SK-N-SH (cell line): ENCODE measurements around the gene FRA10AC1. TPM values are rescaled to one million over a fixed set of nuclear protein-coding genes. Genes with fewer than 3 reads are reported as not detected.

Experiments used
- CTCF ChIA-PET: fragments of 300-600, 350-600 bp; formaldehyde crosslinking; extraction: SDS; loops from one replicate; lab custom pipeline; 2021; lab: Yijun Ruan, JAX
- POLR2A ChIA-PET: fragments of 350-600 bp; sonication (Branson Sonifier 250); formaldehyde crosslinking; extraction: SDS; loops from one replicate; lab custom pipeline; 2020; ENCODE audit warnings: antibody characterized with exemption, inconsistent platforms; lab: Yijun Ruan, JAX
- DNase-seq: peaks from one replicate; pipeline ENCODE4 v3.0.0; 2012
- H2AFZ ChIP-seq: fragments of 200-600 bp; sonication (generic); 2 replicates; pipeline ENCODE4 v1.8.1; 2016; ENCODE audit warnings: antibody characterized with exemption, mild to moderate bottlenecking, low read depth
- H3F3A ChIP-seq: fragments of 200-600 bp; sonication (generic); replicated peaks from 2 replicates; pipeline ENCODE3; 2016; ENCODE audit warnings: antibody characterized with exemption, mild to moderate bottlenecking; ENCODE audit not compliant: insufficient read depth
- H3K27ac ChIP-seq, 2 experiments: fragments of 200-500 bp in 1 of 2; fragments of 200-600 bp in 1 of 2; sonication (Bioruptor generic) in 1 of 2; sonication (generic), shearing (Covaris generic) in 1 of 2; 2 replicates each; pipeline versions ENCODE4 v1.5.1 to v1.6.1; 2014 to 2016; ENCODE audit warnings: low read depth in 2 of 2, inconsistent platforms in 1 of 2, low read length in 1 of 2, mild to moderate bottlenecking in 1 of 2, mixed read lengths in 1 of 2
- H3K27me3 ChIP-seq: fragments of 200-600 bp; sonication (generic), shearing (Covaris generic); 2 replicates; pipeline ENCODE4 v1.6.1; 2016; ENCODE audit warnings: mixed run types; ENCODE audit not compliant: insufficient read depth
- H3K36me3 ChIP-seq, 2 experiments: fragments of 200-500 bp in 1 of 2; fragments of 200-600 bp in 1 of 2; sonication (Bioruptor generic) in 1 of 2; sonication (generic) in 1 of 2; replicated peaks in 1 of 2; 2 replicates each; pipeline versions ENCODE3 to v1.5.1; 2014 to 2016; ENCODE audit warnings: low read length in 1 of 2, mild to moderate bottlenecking in 1 of 2; ENCODE audit not compliant: insufficient read depth in 2 of 2, control insufficient read depth in 1 of 2
- H3K4me1 ChIP-seq, 2 experiments: fragments of 200-500 bp in 1 of 2; fragments of 200-600 bp in 1 of 2; sonication (Bioruptor generic) in 1 of 2; sonication (generic), shearing (Covaris generic) in 1 of 2; 2 replicates each; pipeline versions ENCODE4 v1.5.1 to v1.6.1; 2014 to 2016; ENCODE audit warnings: low read depth in 1 of 2, low read length in 1 of 2, mixed run types in 1 of 2; ENCODE audit not compliant: insufficient read depth in 2 of 2, control insufficient read depth in 1 of 2
- H3K4me2 ChIP-seq: fragments of 200-600 bp; sonication (generic), shearing (Covaris generic); 2 replicates; pipeline ENCODE4 v1.6.1; 2017; ENCODE audit warnings: mixed run types
- H3K4me3 ChIP-seq, 2 experiments: fragments of 200-500 bp in 1 of 2; fragments of 200-600 bp in 1 of 2; sonication (Bioruptor generic) in 1 of 2; sonication (generic), shearing (Covaris generic) in 1 of 2; 2 replicates each; pipeline versions ENCODE4 v1.5.1 to v1.8.1; 2014 to 2016; ENCODE audit warnings: low read depth in 2 of 2, inconsistent platforms in 1 of 2, low read length in 1 of 2, mild to moderate bottlenecking in 1 of 2, mixed read lengths in 1 of 2, moderate library complexity in 1 of 2
- H3K79me2 ChIP-seq: fragments of 200-600 bp; sonication (generic); 2 replicates; pipeline ENCODE4 v1.8.1; 2017; ENCODE audit warnings: mild to moderate bottlenecking; ENCODE audit not compliant: insufficient read depth
- H3K9ac ChIP-seq: fragments of 200-600 bp; sonication (generic); 2 replicates; pipeline ENCODE4 v1.6.1; 2017; ENCODE audit warnings: mixed run types
- H3K9me2 ChIP-seq: fragments of 200-600 bp; sonication (generic); 2 replicates; pipeline ENCODE4 v1.6.1; 2017; ENCODE audit warnings: mixed run types
- H3K9me3 ChIP-seq: fragments of 200-600 bp; sonication (generic); 2 replicates; pipeline ENCODE4 v1.6.1; 2017; ENCODE audit warnings: mixed run types, mild to moderate bottlenecking, moderate library complexity
- H4K20me1 ChIP-seq: fragments of 200-600 bp; sonication (generic); 2 replicates; pipeline ENCODE4 v1.6.1; 2017; ENCODE audit warnings: mild to moderate bottlenecking, mixed run types; ENCODE audit not compliant: insufficient read depth
- GATA2 ChIP-seq: sonication (generic); formaldehyde crosslinking; IDR thresholded peaks from 2 replicates; pipeline ENCODE4 v1.5.0; 2020; ENCODE audit warnings: mild to moderate bottlenecking, missing genetic modification reagents
- SIN3A ChIP-seq: IDR thresholded peaks from 2 replicates; pipeline ENCODE4 v1.6.1; 2012; ENCODE audit warnings: low read depth, mild to moderate bottlenecking, low read length, moderate library complexity, borderline replicate concordance
- ZBTB33 ChIP-seq: IDR thresholded peaks from 2 replicates; pipeline ENCODE4 v1.4.0; 2012; ENCODE audit warnings: low read depth, borderline replicate concordance
- WGBS: methylation state at CpG from one replicate; pipeline ENCODE4 v1.1.6; 2017; ENCODE audit warnings: low lambda C conversion rate; 5-methylcytosine and 5-hydroxymethylcytosine counted together
- polyA plus RNA-seq, 3 experiments: library from polyadenylated mRNA; depleted of rRNA; stranded (reverse); fragments of >200 nt; gene quantifications; 2 replicates each; pipeline ENCODE4 v1.2.3, GENCODE V29; 2012
- TF ChIP-seq, protein P1 (sequence below): fragments of 200-600 bp; sonication (generic); IDR thresholded peaks from 2 replicates; pipeline ENCODE4 v1.6.1; 2017; ENCODE audit warnings: antibody characterized with exemption, mild to moderate bottlenecking, moderate library complexity
- TF ChIP-seq, protein P2 (sequence below): IDR thresholded peaks from 2 replicates; pipeline ENCODE4 v1.6.1; 2012; ENCODE audit warnings: mild to moderate bottlenecking, low read depth, low read length, moderate library complexity

The FRA10AC1 gene
- polyA plus RNA-seq, 1 of the 3 experiments (the other 2 are of a cell fraction), result 3.9 TPM

- Histone ChIP-seq H3K4me2 (no peak overlapping the region), H2AFZ (no peak overlapping the region), H3K4me3 (no peak overlapping the region), H3F3A (no peaks in the 10 kb centered on the region), H3K9me2 (no peaks in the 10 kb centered on the region), H3K9ac (no peak overlapping the region), H3K79me2 (no peaks in the 10 kb centered on the region), H3K4me1 (no peaks in the 10 kb centered on the region), H3K9me3 (no peaks in the 10 kb centered on the region), H3K36me3 (no peaks in the 10 kb centered on the region), H3K27ac (no peak overlapping the region), H3K27me3 (peaks cover 3% of the 10 kb centered on the region; the same call in 1 of the 2 replicates), H4K20me1 (no peaks in the 10 kb centered on the region)
- no peak for DNase-seq
- CTCF ChIA-PET, result no interaction called here
- TF ChIP-seq ZBTB33, result no peak
- TF ChIP-seq, protein P1, sequence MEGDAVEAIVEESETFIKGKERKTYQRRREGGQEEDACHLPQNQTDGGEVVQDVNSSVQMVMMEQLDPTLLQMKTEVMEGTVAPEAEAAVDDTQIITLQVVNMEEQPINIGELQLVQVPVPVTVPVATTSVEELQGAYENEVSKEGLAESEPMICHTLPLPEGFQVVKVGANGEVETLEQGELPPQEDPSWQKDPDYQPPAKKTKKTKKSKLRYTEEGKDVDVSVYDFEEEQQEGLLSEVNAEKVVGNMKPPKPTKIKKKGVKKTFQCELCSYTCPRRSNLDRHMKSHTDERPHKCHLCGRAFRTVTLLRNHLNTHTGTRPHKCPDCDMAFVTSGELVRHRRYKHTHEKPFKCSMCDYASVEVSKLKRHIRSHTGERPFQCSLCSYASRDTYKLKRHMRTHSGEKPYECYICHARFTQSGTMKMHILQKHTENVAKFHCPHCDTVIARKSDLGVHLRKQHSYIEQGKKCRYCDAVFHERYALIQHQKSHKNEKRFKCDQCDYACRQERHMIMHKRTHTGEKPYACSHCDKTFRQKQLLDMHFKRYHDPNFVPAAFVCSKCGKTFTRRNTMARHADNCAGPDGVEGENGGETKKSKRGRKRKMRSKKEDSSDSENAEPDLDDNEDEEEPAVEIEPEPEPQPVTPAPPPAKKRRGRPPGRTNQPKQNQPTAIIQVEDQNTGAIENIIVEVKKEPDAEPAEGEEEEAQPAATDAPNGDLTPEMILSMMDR, result no peak
- no peak for TF ChIP-seq SIN3A
- TF ChIP-seq GATA2 (CRISPR knock-in tag), result no peak
- TF ChIP-seq, protein P2, sequence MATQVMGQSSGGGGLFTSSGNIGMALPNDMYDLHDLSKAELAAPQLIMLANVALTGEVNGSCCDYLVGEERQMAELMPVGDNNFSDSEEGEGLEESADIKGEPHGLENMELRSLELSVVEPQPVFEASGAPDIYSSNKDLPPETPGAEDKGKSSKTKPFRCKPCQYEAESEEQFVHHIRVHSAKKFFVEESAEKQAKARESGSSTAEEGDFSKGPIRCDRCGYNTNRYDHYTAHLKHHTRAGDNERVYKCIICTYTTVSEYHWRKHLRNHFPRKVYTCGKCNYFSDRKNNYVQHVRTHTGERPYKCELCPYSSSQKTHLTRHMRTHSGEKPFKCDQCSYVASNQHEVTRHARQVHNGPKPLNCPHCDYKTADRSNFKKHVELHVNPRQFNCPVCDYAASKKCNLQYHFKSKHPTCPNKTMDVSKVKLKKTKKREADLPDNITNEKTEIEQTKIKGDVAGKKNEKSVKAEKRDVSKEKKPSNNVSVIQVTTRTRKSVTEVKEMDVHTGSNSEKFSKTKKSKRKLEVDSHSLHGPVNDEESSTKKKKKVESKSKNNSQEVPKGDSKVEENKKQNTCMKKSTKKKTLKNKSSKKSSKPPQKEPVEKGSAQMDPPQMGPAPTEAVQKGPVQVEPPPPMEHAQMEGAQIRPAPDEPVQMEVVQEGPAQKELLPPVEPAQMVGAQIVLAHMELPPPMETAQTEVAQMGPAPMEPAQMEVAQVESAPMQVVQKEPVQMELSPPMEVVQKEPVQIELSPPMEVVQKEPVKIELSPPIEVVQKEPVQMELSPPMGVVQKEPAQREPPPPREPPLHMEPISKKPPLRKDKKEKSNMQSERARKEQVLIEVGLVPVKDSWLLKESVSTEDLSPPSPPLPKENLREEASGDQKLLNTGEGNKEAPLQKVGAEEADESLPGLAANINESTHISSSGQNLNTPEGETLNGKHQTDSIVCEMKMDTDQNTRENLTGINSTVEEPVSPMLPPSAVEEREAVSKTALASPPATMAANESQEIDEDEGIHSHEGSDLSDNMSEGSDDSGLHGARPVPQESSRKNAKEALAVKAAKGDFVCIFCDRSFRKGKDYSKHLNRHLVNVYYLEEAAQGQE, result no peak
- 26% methylated on average over 7 of the region's 7 CpGs for WGBS
- POLR2A ChIA-PET, result no interaction called here
These were observed 81.5 kb downstream of the FRA10AC1 start for GRCh38 chr10:93620925-93621324.

Other genes with a start within 250 kb of the FRA10AC1 start
- 103 and 134 TPM in 2 replicates for gene MYOF, start 220.3 kb downstream of the FRA10AC1 start, polyA plus RNA-seq (2012; rRNA removed)
- gene CEP55, start 206.0 kb downstream of the FRA10AC1 start, polyA plus RNA-seq (2012; rRNA removed), result 9.8 and 11.3 TPM in 2 replicates
- not detected in 2 replicates for gene FFAR4, start 135.9 kb downstream of the FRA10AC1 start, polyA plus RNA-seq (2012; rRNA removed)
- not detected in 2 replicates for gene RBP4, start 101.4 kb downstream of the FRA10AC1 start, polyA plus RNA-seq (2012; rRNA removed)
- gene PDE6C, start 90.1 kb downstream of the FRA10AC1 start, polyA plus RNA-seq (2012; rRNA removed), result not detected in 2 replicates
- 0.03 TPM in 1 of 2 replicates, not detected in the other for gene LGI1, start 55.3 kb upstream of the FRA10AC1 start, polyA plus RNA-seq (2012; rRNA removed)
- 5.1 and 7.3 TPM in 2 replicates for gene SLC35G1, start 191.4 kb upstream of the FRA10AC1 start, polyA plus RNA-seq (2012; rRNA removed)